OCI-LY1 (cell line): ENCODE data around the gene WNT7B.

Experiments used
- H2AFZ ChIP-seq: fragments of 200-600 bp; sonication (generic), shearing (Covaris generic); 2 replicates; pipeline ENCODE4 v1.6.0; 2014; ENCODE audit warnings: antibody characterized with exemption, mild to moderate bottlenecking, low read length
- H3F3A ChIP-seq: fragments of 200-600 bp; sonication (generic), shearing (Covaris generic); 2 replicates; pipeline ENCODE4 v1.6.0; 2014; ENCODE audit warnings: mild to moderate bottlenecking, antibody characterized with exemption, low read length, moderate library complexity; ENCODE audit not compliant: insufficient read depth
- H3K27ac ChIP-seq: fragments of 200-600 bp; sonication (generic); 2 replicates; pipeline ENCODE4 v1.5.1; 2014; ENCODE audit warnings: low read length, mixed run types, mild to moderate bottlenecking, low read depth; ENCODE audit not compliant: poor library complexity, severe bottlenecking
- H3K27me3 ChIP-seq: fragments of 200-600 bp; sonication (generic); 2 replicates; pipeline ENCODE4 v1.6.0; 2014; ENCODE audit warnings: antibody characterized with exemption, mild to moderate bottlenecking, low read length, moderate library complexity; ENCODE audit not compliant: insufficient read depth
- H3K36me3 ChIP-seq: fragments of 200-600 bp; sonication (generic); 2 replicates; pipeline ENCODE4 v1.6.1; 2014; ENCODE audit warnings: mild to moderate bottlenecking, antibody characterized with exemption, low read length, moderate library complexity, mixed read lengths; ENCODE audit not compliant: insufficient read depth
- H3K4me1 ChIP-seq: fragments of 200-600 bp; sonication (generic); 2 replicates; pipeline ENCODE4 v1.5.1; 2014; ENCODE audit warnings: mild to moderate bottlenecking, low read length, moderate library complexity; ENCODE audit not compliant: insufficient read depth, severe bottlenecking
- H3K4me2 ChIP-seq: fragments of 200-600 bp; sonication (generic), shearing (Covaris generic); 2 replicates; pipeline ENCODE4 v1.6.1; 2014; ENCODE audit warnings: low read length
- H3K4me3 ChIP-seq: fragments of 200-600 bp; sonication (generic); 2 replicates; pipeline ENCODE4 v1.5.1; 2014; ENCODE audit warnings: low read length, low read depth, mild to moderate bottlenecking, mixed read lengths; ENCODE audit not compliant: poor library complexity, severe bottlenecking
- H3K79me2 ChIP-seq: fragments of 200-600 bp; shearing (Covaris generic); 2 replicates; pipeline ENCODE4 v1.6.1; 2016; ENCODE audit warnings: mixed run types, low read length, mixed read lengths; ENCODE audit not compliant: insufficient read depth
- H3K9ac ChIP-seq: fragments of 200-600 bp; sonication (generic), shearing (Covaris generic); 2 replicates; pipeline ENCODE4 v1.6.1; 2014; ENCODE audit warnings: mild to moderate bottlenecking, low read length, mixed read lengths
- H3K9me2 ChIP-seq: fragments of 200-600 bp; sonication (generic), shearing (Covaris generic); 2 replicates; pipeline ENCODE4 v1.6.1; 2014; ENCODE audit warnings: low read depth, mild to moderate bottlenecking, low read length, mixed read lengths
- H3K9me3 ChIP-seq: fragments of 200-600 bp; shearing (Covaris generic); 2 replicates; pipeline ENCODE4 v1.6.1; 2014; ENCODE audit warnings: low read length, mixed read lengths
- H4K20me1 ChIP-seq: fragments of 200-600 bp; sonication (generic), shearing (Covaris generic); 2 replicates; pipeline ENCODE4 v1.6.0; 2016; ENCODE audit warnings: mild to moderate bottlenecking, low read length; ENCODE audit not compliant: insufficient read depth
- CTCF ChIP-seq: fragments of 200-600 bp; sonication (generic), shearing (Covaris generic); IDR thresholded peaks from 2 replicates; pipeline ENCODE4 v1.5.1; 2017; ENCODE audit warnings: mild to moderate bottlenecking, antibody characterized with exemption, low read length, moderate library complexity, mixed read lengths
- EZH2 ChIP-seq: fragments of 200-600 bp; sonication (generic), shearing (Covaris generic); IDR thresholded peaks from 2 replicates; pipeline ENCODE4 v1.8.0; 2017; ENCODE audit warnings: borderline replicate concordance, mixed run types, mild to moderate bottlenecking, antibody characterized with exemption, low read length, moderate library complexity, mixed read lengths

The WNT7B gene

GRCh38 chr22:45965563-45965962, 11.4 kb downstream of the WNT7B start:
- H4K20me1 ChIP-seq, result no peaks in the 10 kb centered on the region
- H3K4me3 ChIP-seq, result no peak overlapping the region
- no peaks in the 10 kb centered on the region for H3K9me3 ChIP-seq
- no peaks in the 10 kb centered on the region for H3F3A ChIP-seq
- H3K27ac ChIP-seq, result no peak overlapping the region
- H3K4me1 ChIP-seq, result no peaks in the 10 kb centered on the region
- TF ChIP-seq CTCF (no peak), EZH2 (no peak)
- no peaks in the 10 kb centered on the region for H3K9me2 ChIP-seq
- no peak overlapping the region for H3K9ac ChIP-seq
- no peaks in the 10 kb centered on the region for H3K79me2 ChIP-seq
- H2AFZ ChIP-seq, result no peak overlapping the region
- no peak overlapping the region for H3K4me2 ChIP-seq
- H3K27me3 ChIP-seq, result peaks cover 7% of the 10 kb centered on the region; the same call in 1 of the 2 replicates
- no peaks in the 10 kb centered on the region for H3K36me3 ChIP-seq

- H3K9ac ChIP-seq, result no peak overlapping the region
- H3K27me3 ChIP-seq, result peaks cover 7% of the 10 kb centered on the region; the same call in 1 of the 2 replicates
- no peaks in the 10 kb centered on the region for H3K4me1 ChIP-seq
- H3K79me2 ChIP-seq, result no peaks in the 10 kb centered on the region
- no peaks in the 10 kb centered on the region for H4K20me1 ChIP-seq
- no peaks in the 10 kb centered on the region for H3K36me3 ChIP-seq
- H3F3A ChIP-seq, result no peaks in the 10 kb centered on the region
- H3K4me3 ChIP-seq, result no peak overlapping the region
- H3K4me2 ChIP-seq, result no peak overlapping the region
- H3K9me2 ChIP-seq, result no peaks in the 10 kb centered on the region
- H3K27ac ChIP-seq, result no peak overlapping the region
- no peak overlapping the region for H2AFZ ChIP-seq
- H3K9me3 ChIP-seq, result no peaks in the 10 kb centered on the region
- TF ChIP-seq EZH2 (no peak), CTCF (no peak)
Measured at GRCh38 chr22:45964926-45965527, 11.9 kb downstream of the WNT7B start.

- no peak overlapping the region for H3K4me3 ChIP-seq
- no peak overlapping the region for H2AFZ ChIP-seq
- H3K27me3 ChIP-seq, result peaks cover 7% of the 10 kb centered on the region; the same call in 1 of the 2 replicates
- no peaks in the 10 kb centered on the region for H3K36me3 ChIP-seq
- H3K9me2 ChIP-seq, result no peaks in the 10 kb centered on the region
- no peaks in the 10 kb centered on the region for H4K20me1 ChIP-seq
- H3K4me1 ChIP-seq, result no peaks in the 10 kb centered on the region
- no peaks in the 10 kb centered on the region for H3F3A ChIP-seq
- H3K4me2 ChIP-seq, result no peak overlapping the region
- H3K79me2 ChIP-seq, result no peaks in the 10 kb centered on the region
- no peaks in the 10 kb centered on the region for H3K9me3 ChIP-seq
- no peak overlapping the region for H3K9ac ChIP-seq
- no peak overlapping the region for H3K27ac ChIP-seq
- TF ChIP-seq CTCF (no peak), EZH2 (no peak)
Measured at GRCh38 chr22:45964372-45964771, 12.6 kb downstream of the WNT7B start.
